Neuronal stem cell (in vitro differentiated cells): ENCODE data around the gene ZDHHC9.
A peak's percentile ranks its signal among the peaks of the same experiment; 100 is the strongest.

Source experiments
- DNase-seq: peaks from one replicate; pipeline ENCODE4 v3.0.0-alpha.2; 2013; ENCODE audit warnings: low spot score
- H2AFZ ChIP-seq: one replicate; pipeline ENCODE4 v1.6.1; 2013; ENCODE audit warnings: mild to moderate bottlenecking, low read length, inconsistent platforms
- H2AK5ac ChIP-seq: 2 replicates; pipeline ENCODE4 v1.6.1; 2013; ENCODE audit warnings: low read depth, mild to moderate bottlenecking, inconsistent platforms, low read length, moderate library complexity, mixed read lengths
- H2BK120ac ChIP-seq: 2 replicates; pipeline ENCODE4 v1.6.1; 2013; ENCODE audit warnings: low read depth, mild to moderate bottlenecking, inconsistent platforms, low read length, moderate library complexity, mixed read lengths
- H2BK12ac ChIP-seq: one replicate; pipeline ENCODE4 v1.6.1; 2013; ENCODE audit warnings: low read length, inconsistent platforms
- H2BK15ac ChIP-seq: 2 replicates; pipeline ENCODE4 v1.6.1; 2013; ENCODE audit warnings: mild to moderate bottlenecking, low read length, inconsistent platforms, mixed read lengths
- H2BK5ac ChIP-seq: one replicate; pipeline ENCODE4 v1.6.1; 2013; ENCODE audit warnings: inconsistent platforms, mild to moderate bottlenecking, low read length, moderate library complexity
- H3K14ac ChIP-seq: one replicate; pipeline ENCODE4 v1.6.1; 2013; ENCODE audit warnings: low read length, inconsistent platforms
- H3K18ac ChIP-seq: 2 replicates; pipeline ENCODE4 v1.6.1; 2013; ENCODE audit warnings: low read length, inconsistent platforms
- H3K23ac ChIP-seq: 2 replicates; pipeline ENCODE4 v1.6.1; 2013; ENCODE audit warnings: low read depth, mild to moderate bottlenecking, mixed read lengths, low read length, inconsistent platforms; ENCODE audit not compliant: poor library complexity
- H3K27ac ChIP-seq: replicated peaks from 3 replicates; pipeline ENCODE4 v1.5.1; 2013; ENCODE audit warnings: low read length, inconsistent platforms
- H3K27me3 ChIP-seq, 3 experiments: 2 replicates each; pipeline ENCODE4 v1.6.1; 2013; ENCODE audit warnings: low read length in 3 of 3, mild to moderate bottlenecking in 2 of 3, inconsistent platforms in 1 of 3, low read depth in 1 of 3, mixed read lengths in 1 of 3, moderate library complexity in 1 of 3; ENCODE audit not compliant: control insufficient read depth in 3 of 3, insufficient read depth in 3 of 3
- H3K36me3 ChIP-seq, 2 donors: replicated peaks in 1 of 2; 2 replicates each; pipeline ENCODE4 v1.6.1; 2013; ENCODE audit warnings: low read length in 2 of 2; ENCODE audit not compliant: control insufficient read depth in 2 of 2, insufficient read depth in 2 of 2
- H3K4ac ChIP-seq: 2 replicates; pipeline ENCODE4 v1.6.1; 2013; ENCODE audit warnings: inconsistent platforms, mild to moderate bottlenecking, low read length, moderate library complexity
- H3K4me1 ChIP-seq, 2 donors: 1 replicate in 1 of 2; 2 replicates in 1 of 2; pipeline ENCODE4 v1.6.1; 2013; ENCODE audit warnings: low read length in 2 of 2, low read depth in 1 of 2; ENCODE audit not compliant: control insufficient read depth in 2 of 2, insufficient read depth in 1 of 2
- H3K4me2 ChIP-seq: one replicate; pipeline ENCODE4 v1.6.1; 2013; ENCODE audit warnings: mild to moderate bottlenecking, low read length, inconsistent platforms; ENCODE audit not compliant: insufficient read depth, poor library complexity, severe bottlenecking
- H3K4me3 ChIP-seq, 2 donors: 2 replicates each; pipeline ENCODE4 v1.5.1; 2013; ENCODE audit warnings: low read length in 2 of 2, mild to moderate bottlenecking in 2 of 2, inconsistent platforms in 1 of 2, moderate library complexity in 1 of 2
- H3K79me1 ChIP-seq: one replicate; pipeline ENCODE4 v1.6.1; 2013; ENCODE audit warnings: low read depth, mild to moderate bottlenecking, inconsistent platforms, low read length, moderate library complexity
- H3K9ac ChIP-seq: one replicate; pipeline ENCODE4 v1.6.1; 2013; ENCODE audit warnings: mild to moderate bottlenecking, low read depth, low read length, inconsistent platforms; ENCODE audit not compliant: poor library complexity
- H3K9me3 ChIP-seq, 2 donors: replicated peaks in 1 of 2; 2 replicates each; pipeline versions ENCODE3 to v1.6.1; 2013; ENCODE audit warnings: low read length in 2 of 2, mild to moderate bottlenecking in 2 of 2, inconsistent platforms in 1 of 2, low read depth in 1 of 2, mixed read lengths in 1 of 2, moderate library complexity in 1 of 2; ENCODE audit not compliant: control insufficient read depth in 2 of 2, insufficient read depth in 1 of 2
- H4K8ac ChIP-seq: one replicate; pipeline ENCODE4 v1.6.1; 2013; ENCODE audit warnings: low read depth, mild to moderate bottlenecking, inconsistent platforms, low read length, moderate library complexity
- H4K91ac ChIP-seq: one replicate; pipeline ENCODE4 v1.6.1; 2013; ENCODE audit warnings: low read length, low read depth, mild to moderate bottlenecking, inconsistent platforms; ENCODE audit not compliant: poor library complexity
- WGBS, 2 donors: extraction: QIAGEN DNeasy Blood & Tissue Kit; methylation state at CpG; one replicate each; pipeline ENCODE4 v1.1.7; 2013; ENCODE audit warnings: missing lambda C conversion rate in 2 of 2, mixed read lengths in 1 of 2; ENCODE audit not compliant: insufficient read length in 2 of 2, insufficient replicate concordance in 1 of 2; ENCODE audit errors: extremely low coverage in 2 of 2; 5-methylcytosine and 5-hydroxymethylcytosine counted together

ZDHHC9 gene

GRCh38 chrX:129786210-129786651, 57.5 kb downstream of the ZDHHC9 start:
- DNase-seq: no peak
- no CpG with 5 or more reads among the region's 3 CpGs for WGBS, 2 donors
- Histone ChIP-seq H4K91ac (no peak overlapping the region), H3K4me3 (no peak overlapping the region), H3K9me3 (no peaks in the 10 kb centered on the region), H2BK5ac (no peak overlapping the region), H3K27ac (no peak overlapping the region), H3K79me1 (no peaks in the 10 kb centered on the region), H2BK120ac (no peak overlapping the region), H3K27me3 (peaks cover 0 to 6% (median 0%) of the 10 kb centered on the region in 3 experiments), H3K9ac (no peak overlapping the region), H2AFZ (no peak overlapping the region), H3K4ac (no peak overlapping the region), H3K18ac (no peak overlapping the region), H3K14ac (no peak overlapping the region), H2BK12ac (no peak overlapping the region), H3K36me3 (no peaks in the 10 kb centered on the region), H3K4me2 (no peak overlapping the region), H2BK15ac (no peak overlapping the region), H3K4me1 (no peaks in the 10 kb centered on the region), H2AK5ac (no peak overlapping the region), H4K8ac (no peak overlapping the region), H3K23ac (no peak overlapping the region)

GRCh38 chrX:129785160-129785947, 58.3 kb downstream of the ZDHHC9 start:
- no peak overlapping the region for H3K27ac ChIP-seq
- no peak overlapping the region for H3K18ac ChIP-seq
- no peak overlapping the region for H2BK120ac ChIP-seq
- no peak overlapping the region for H3K9ac ChIP-seq
- no peak overlapping the region for H3K4me3 ChIP-seq
- H3K4ac ChIP-seq: no peak overlapping the region
- H4K91ac ChIP-seq: no peak overlapping the region
- H2BK5ac ChIP-seq: no peak overlapping the region
- peaks cover 0 to 2% of the 10 kb centered on the region in 2 donors for H3K4me1 ChIP-seq
- no CpG with 5 or more reads among the region's 11 CpGs for WGBS, 2 donors
- peak overlapping the region; percentile 39 for H2AFZ ChIP-seq
- H3K9me3 ChIP-seq: no peaks in the 10 kb centered on the region
- H2BK15ac ChIP-seq: no peak overlapping the region
- peaks cover 0 to 4% (median 0%) of the 10 kb centered on the region in 3 experiments for H3K27me3 ChIP-seq
- no peak for DNase-seq
- H2AK5ac ChIP-seq: no peak overlapping the region
- no peak overlapping the region for H2BK12ac ChIP-seq
- no peaks in the 10 kb centered on the region for H3K36me3 ChIP-seq
- no peak overlapping the region for H4K8ac ChIP-seq
- no peak overlapping the region for H3K14ac ChIP-seq
- no peaks in the 10 kb centered on the region for H3K79me1 ChIP-seq
- no peak overlapping the region for H3K4me2 ChIP-seq
- no peak overlapping the region for H3K23ac ChIP-seq

GRCh38 chrX:129784371-129784770, 59.3 kb downstream of the ZDHHC9 start:
- H3K14ac ChIP-seq: no peak overlapping the region
- no peak overlapping the region for H3K27ac ChIP-seq
- no peak overlapping the region for H3K9ac ChIP-seq
- no peaks in the 10 kb centered on the region for H3K27me3 ChIP-seq
- H3K9me3 ChIP-seq: no peaks in the 10 kb centered on the region
- no peak overlapping the region for H3K23ac ChIP-seq
- no CpG with 5 or more reads among the region's 7 CpGs for WGBS, 2 donors
- no peak overlapping the region for H3K18ac ChIP-seq
- no peak overlapping the region for H3K4me2 ChIP-seq
- H4K8ac ChIP-seq: no peak overlapping the region
- no peak overlapping the region for H3K4ac ChIP-seq
- H4K91ac ChIP-seq: no peak overlapping the region
- no peak overlapping the region for H3K4me3 ChIP-seq
- H2BK15ac ChIP-seq: no peak overlapping the region
- no peak for DNase-seq
- no peaks in the 10 kb centered on the region for H3K36me3 ChIP-seq
- H2BK120ac ChIP-seq: no peak overlapping the region
- no peak overlapping the region for H2BK5ac ChIP-seq
- no peak overlapping the region for H2AK5ac ChIP-seq
- H3K4me1 ChIP-seq: peaks cover 0 to 2% of the 10 kb centered on the region in 2 donors
- no peaks in the 10 kb centered on the region for H3K79me1 ChIP-seq
- no peak overlapping the region for H2AFZ ChIP-seq
- H2BK12ac ChIP-seq: no peak overlapping the region

- no peak overlapping the region for H3K18ac ChIP-seq
- no peak overlapping the region for H3K27ac ChIP-seq
- no peak overlapping the region for H2BK15ac ChIP-seq
- DNase-seq: no peak
- H2BK120ac ChIP-seq: no peak overlapping the region
- H2BK12ac ChIP-seq: no peak overlapping the region
- H3K27me3 ChIP-seq: no peaks in the 10 kb centered on the region
- H4K8ac ChIP-seq: no peak overlapping the region
- H3K79me1 ChIP-seq: no peaks in the 10 kb centered on the region
- H3K4ac ChIP-seq: no peak overlapping the region
- no peak overlapping the region for H3K4me2 ChIP-seq
- no peak overlapping the region for H4K91ac ChIP-seq
- H3K9ac ChIP-seq: no peak overlapping the region
- H3K14ac ChIP-seq: no peak overlapping the region
- H3K23ac ChIP-seq: no peak overlapping the region
- no CpG with 5 or more reads among the region's 11 CpGs for WGBS, 2 donors
- H3K36me3 ChIP-seq: no peaks in the 10 kb centered on the region
- peaks cover 0 to 2% of the 10 kb centered on the region in 2 donors for H3K4me1 ChIP-seq
- H2AFZ ChIP-seq: no peak overlapping the region
- H2AK5ac ChIP-seq: no peak overlapping the region
- H2BK5ac ChIP-seq: no peak overlapping the region
- H3K4me3 ChIP-seq: no peak overlapping the region
- no peaks in the 10 kb centered on the region for H3K9me3 ChIP-seq
Measured at GRCh38 chrX:129783291-129783713, 60.4 kb downstream of the ZDHHC9 start.
